ENCODE results near the gene ANXA9. TPM values are rescaled to one million over a fixed set of nuclear protein-coding genes. Genes with fewer than 3 reads are reported as not detected.

The ANXA9 gene, protein sequence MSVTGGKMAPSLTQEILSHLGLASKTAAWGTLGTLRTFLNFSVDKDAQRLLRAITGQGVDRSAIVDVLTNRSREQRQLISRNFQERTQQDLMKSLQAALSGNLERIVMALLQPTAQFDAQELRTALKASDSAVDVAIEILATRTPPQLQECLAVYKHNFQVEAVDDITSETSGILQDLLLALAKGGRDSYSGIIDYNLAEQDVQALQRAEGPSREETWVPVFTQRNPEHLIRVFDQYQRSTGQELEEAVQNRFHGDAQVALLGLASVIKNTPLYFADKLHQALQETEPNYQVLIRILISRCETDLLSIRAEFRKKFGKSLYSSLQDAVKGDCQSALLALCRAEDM
- not detected for polyA plus RNA-seq (2012; ENCODE audit: insufficient read depth, insufficient read length)

DNA sequence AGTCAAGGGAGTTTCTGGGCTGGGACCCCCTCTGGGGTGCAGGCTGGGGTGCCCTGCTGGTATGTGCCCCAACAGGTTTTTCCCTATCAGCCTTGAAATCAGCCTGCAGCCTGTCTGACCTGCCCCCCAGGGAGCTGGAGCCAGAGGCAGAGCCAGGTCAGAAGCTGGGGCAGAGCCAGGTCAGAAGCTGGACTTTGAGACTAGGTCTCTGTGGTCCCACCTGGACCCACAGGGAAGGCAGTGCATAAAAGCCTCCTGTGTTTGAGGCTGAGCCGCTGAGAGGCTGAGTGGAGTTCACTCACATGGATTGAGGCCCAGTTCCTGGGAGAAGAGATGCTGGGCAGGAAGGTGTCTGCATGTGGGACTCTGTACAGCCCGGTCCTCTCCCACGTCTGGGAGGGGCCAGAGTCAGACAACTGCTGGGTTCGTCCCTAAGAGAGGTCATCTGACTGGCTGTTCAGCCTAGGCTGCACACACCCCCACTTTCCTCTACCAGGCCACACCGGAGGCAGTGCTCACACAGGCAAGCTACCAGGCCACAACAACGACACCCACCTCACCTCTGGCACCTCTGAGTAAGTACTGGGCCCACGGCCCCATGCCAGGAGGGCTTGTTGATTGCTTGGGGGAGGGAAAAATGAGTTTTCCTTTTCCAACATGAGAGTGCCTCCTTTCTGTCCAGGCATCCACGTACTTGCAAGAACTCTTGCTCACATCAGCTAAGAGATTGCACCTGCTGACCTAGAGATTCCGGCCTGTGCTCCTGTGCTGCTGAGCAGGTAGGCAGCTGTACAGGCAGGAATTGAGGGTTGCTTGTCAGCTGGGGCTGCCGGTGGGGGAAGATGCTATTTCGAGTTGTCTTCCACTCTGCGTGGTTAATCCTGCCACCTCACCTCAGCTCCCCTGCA is at the start of gene ANXA9:
Gene ANXA9 (plus strand): TSS at position 488 of the 908 bp plus-strand sequence. CDS start 814 bp downstream, outside the sequence.
- no peak for DNase-seq (ENCODE audit: low read depth, low spot score)
- H3K4me3 ChIP-seq (ENCODE audit: low read length), result no peak within 1 kb of the TSS

DNA sequence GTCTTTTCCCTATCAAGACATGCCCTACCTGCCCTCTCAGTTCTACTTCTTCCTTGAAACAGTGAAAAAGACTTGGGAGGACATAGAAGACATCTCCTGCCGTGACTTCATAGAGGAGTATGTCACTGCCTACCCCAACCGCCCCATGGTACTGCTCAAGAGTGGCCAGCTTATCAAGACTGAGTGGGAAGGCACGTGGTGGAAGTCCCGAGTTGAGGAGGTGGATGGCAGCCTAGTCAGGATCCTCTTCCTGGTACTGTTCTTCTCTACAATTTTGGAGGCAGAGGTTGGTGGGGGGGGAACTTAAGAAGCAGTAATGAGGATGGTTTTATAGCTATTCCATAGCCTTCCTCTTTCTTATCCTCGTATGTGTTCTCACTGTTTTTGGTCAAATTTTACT is 37.2 kb upstream of the ANXA9 start:
- no peak for DNase-seq (ENCODE audit: low read depth, low spot score)
- no peak overlapping the region for H3K4me3 ChIP-seq (ENCODE audit: low read length)

DNA sequence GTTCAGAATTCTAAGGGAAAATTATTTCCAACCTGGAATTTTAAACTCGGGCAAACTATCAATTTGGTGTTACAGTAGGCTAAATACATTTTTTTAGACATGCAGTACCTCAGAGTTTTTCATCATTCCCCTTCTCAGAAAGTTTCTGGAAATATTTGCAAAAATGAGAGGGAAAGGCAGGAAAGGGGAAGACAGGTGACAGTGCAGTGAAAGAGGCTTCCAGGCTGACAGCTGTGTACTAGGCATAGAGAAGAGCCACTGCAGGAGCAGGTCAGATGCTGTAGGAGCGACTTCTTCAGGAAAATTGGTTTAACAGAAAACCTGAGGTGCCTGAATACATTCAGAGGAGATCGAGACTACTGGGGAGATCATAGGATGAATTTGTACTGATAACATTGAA is 27.4 kb upstream of the ANXA9 start:
- no peak overlapping the region for H3K4me3 ChIP-seq (ENCODE audit: low read length)
- DNase-seq (ENCODE audit: low read depth, low spot score), result no peak

DNA sequence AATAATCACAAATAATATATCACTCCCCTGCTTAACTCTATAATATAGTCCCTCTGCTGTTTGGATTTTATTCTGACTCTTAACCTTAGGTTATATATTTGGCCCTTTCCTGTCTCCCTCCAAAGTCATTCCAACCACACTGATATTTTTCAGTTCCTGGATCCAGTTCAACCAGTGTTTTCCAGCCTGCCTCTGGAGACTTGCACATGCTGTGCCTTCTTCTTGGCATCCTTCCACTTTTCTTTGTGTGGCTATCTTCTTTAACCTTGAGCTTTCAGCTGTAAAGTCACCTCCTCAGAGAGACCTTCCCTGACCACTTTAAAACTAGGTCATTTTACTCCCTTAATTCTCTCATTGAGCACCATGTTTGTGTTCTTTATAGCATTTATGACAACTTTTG is 26.8 kb upstream of the ANXA9 start:
- DNase-seq (ENCODE audit: low read depth, low spot score), result no peak
- H3K4me3 ChIP-seq (ENCODE audit: low read length), result no peak overlapping the region

DNA sequence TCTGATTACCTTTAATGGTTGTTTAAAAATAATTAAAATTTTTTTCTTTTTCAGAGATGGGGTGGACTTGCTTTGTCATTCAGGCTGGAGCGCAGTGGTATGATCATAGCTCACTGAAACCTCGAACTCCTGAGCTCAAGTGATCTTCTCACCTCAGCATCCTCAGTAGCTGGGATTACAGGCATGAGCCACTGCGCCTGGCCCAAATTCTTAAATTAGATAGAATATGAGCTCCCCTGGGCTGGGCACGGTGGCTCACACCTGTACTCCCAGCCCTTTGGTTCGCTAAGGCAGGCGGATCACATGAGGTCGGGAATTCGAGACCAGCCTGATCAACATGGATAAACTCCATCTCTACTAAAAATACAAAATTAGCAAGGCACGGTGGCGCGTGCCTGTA is 24.4 kb upstream of the ANXA9 start:
- no peak overlapping the region for H3K4me3 ChIP-seq (ENCODE audit: low read length)
- no peak for DNase-seq (ENCODE audit: low read depth, low spot score)

DNA sequence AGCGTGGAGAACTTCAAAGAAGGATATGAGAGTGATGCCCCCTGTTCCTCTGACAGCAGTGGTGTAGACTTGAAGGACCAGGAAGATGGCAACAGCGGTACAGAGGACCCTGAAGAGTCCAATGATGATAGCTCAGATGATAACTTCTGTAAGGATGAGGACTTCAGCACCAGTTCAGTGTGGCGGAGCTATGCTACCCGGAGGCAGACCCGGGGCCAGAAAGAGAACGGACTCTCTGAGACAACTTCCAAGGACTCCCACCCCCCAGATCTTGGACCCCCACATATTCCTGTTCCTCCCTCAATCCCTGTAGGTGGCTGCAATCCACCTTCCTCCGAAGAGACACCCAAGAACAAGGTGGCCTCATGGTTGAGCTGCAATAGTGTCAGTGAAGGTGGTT is 21.4 kb upstream of the ANXA9 start:
- no peak overlapping the region for H3K4me3 ChIP-seq (ENCODE audit: low read length)
- DNase-seq (ENCODE audit: low read depth, low spot score), result no peak

DNA sequence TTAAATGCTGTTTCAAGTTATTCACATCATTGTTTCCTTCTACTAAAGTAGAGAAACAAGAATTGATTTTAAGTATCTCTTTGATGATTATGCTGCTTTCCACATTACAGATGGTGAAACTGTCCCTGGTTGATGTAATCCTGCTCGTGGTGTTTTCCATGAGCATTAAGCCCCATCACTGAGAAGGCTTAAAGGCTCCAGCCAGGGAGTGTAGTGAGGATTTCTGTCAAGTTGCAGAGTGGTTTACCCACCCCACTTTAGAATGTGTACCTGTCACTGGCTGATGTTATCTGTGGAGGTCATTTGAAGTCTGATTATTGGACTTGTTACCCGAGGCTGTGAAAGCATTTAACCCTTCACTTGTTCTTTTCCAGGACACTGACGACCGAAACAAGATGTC is 20.3 kb upstream of the ANXA9 start:
- H3K4me3 ChIP-seq (ENCODE audit: low read length), result no peak overlapping the region
- DNase-seq (ENCODE audit: low read depth, low spot score), result no peak

DNA sequence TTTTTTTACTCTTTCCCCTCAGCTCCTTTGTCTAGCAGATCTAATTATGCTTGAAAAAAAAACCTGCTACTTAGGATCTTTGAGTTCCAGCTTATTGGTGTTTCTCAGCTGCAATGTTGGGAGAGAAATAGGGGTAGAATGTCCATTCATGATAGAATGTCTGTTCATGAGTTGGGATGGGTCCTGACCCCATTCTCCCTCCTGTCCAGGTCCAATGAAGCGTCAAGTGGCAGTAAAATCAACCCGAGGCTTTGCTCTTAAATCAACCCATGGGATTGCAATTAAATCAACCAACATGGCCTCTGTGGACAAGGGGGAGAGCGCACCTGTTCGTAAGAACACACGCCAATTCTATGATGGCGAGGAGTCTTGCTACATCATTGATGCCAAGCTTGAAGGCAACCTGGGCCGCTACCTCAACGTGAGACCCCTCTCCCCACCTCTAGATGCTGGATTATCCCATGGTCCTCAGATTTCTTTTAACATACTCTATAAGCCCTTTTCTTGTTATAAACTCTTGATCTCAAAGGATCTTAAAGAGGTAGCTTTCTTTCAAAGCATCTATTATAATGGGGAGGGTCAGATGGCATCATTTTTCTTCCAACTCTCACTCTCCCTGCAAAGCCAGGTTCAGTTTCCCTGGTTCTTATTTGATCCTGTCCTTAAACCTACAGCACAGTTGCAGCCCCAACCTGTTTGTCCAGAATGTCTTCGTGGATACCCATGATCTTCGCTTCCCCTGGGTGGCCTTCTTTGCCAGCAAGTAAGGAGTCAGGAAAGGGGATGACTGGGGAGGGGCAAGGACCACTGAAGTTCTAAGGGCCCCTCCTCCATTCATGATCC is 18.6 kb upstream of the ANXA9 start:
- DNase-seq (ENCODE audit: low read depth, low spot score), result no peak
- no peak overlapping the region for H3K4me3 ChIP-seq (ENCODE audit: low read length)

DNA sequence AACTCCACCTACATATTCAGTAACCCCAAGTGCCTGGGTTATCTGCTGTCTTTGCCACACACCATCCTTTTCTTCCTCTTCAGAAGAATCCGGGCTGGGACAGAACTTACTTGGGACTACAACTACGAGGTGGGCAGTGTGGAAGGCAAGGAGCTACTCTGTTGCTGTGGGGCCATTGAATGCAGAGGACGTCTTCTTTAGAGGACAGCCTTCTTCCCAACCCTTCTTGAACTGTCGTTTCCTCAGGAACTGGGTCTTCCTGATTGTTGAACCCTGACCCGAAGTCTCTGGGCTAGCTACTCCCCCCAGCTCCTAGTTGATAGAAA is 18.0 kb upstream of the ANXA9 start:
- no peak for DNase-seq (ENCODE audit: low read depth, low spot score)
- H3K4me3 ChIP-seq (ENCODE audit: low read length), result no peak overlapping the region

DNA sequence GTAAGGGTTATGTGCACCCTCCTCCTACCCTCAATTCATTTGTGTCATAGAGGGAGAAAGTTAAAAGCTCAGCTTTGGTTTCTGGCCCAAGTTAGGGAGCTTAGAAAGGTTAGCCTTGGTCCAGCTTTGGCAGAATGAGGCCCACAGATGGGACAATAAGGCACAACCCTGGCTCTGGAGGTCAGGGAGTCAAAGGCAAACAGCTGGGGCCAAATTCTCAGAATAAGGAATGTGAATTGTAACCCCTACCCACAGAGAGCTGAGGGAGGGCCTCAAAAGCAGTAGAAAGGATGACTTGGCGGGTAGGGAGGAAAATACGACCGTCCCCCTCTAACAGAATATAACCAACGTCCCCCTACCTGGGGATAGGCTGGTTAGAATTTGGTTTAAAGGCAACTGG is 16.5 kb upstream of the ANXA9 start:
- DNase-seq (ENCODE audit: low read depth, low spot score), result no peak
- no peak overlapping the region for H3K4me3 ChIP-seq (ENCODE audit: low read length)

DNA sequence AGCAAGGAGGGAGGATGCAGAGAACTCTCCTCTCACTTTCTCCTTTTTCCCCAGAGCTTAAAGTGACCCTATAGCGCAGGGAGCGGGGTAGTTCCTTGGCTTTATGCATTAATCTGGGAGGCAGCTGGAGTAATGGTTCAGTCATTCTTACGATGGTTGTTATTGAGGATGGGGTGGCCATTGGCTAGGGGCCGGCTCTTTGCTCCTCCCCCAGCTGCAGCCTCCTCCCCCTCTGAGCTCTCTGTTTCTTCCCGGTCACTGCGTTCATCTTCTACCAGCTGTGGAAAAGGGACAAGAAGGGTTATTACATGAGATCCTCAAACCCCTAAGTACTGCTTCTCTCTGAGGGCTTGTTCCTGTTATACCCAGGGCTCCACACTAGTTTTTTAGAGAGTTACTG is 16.1 kb upstream of the ANXA9 start:
- H3K4me3 ChIP-seq (ENCODE audit: low read length), result no peak overlapping the region
- DNase-seq (ENCODE audit: low read depth, low spot score), result no peak

DNA sequence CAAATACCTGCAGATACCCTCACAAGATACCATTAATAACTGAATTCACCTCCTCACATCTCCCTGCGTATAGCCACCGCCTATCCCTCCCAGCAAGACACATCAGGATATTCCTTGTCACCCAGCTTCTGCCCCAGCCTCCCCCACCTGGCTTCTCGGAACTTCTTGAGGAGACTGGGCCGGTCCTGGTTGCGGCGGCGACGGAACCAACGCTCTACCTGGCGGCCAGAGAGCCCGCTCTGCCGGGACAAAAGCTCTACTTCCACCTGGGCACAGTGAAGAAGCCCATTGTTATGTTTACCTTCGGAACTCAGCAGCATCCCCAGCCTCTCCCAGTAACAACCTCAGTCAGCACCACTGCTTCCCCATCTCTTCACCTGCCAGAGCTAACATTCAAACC is 14.2 kb upstream of the ANXA9 start:
- no peak for DNase-seq (ENCODE audit: low read depth, low spot score)
- H3K4me3 ChIP-seq (ENCODE audit: low read length), result no peak overlapping the region

DNA sequence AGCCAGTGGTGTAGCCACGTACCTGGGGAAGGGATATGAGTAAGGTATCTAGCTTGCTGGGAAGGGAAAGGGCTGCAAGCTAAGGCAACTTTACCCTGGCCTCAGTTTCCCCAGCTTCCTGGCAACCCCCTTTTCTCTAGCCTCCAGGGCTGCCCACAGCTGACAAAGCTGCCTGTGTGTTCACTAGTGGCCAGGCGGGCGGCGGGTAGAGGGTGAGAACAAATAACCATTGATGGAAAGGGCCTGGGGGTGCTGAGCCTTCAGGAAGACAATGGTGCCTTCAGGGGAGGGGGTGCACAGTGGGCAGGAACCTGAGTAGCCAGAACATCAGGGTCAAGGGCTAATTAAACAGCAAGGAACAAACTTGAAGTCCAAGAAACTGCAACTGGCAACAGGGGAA is 13.6 kb upstream of the ANXA9 start:
- no peak for DNase-seq (ENCODE audit: low read depth, low spot score)
- H3K4me3 ChIP-seq (ENCODE audit: low read length), result no peak overlapping the region

DNA sequence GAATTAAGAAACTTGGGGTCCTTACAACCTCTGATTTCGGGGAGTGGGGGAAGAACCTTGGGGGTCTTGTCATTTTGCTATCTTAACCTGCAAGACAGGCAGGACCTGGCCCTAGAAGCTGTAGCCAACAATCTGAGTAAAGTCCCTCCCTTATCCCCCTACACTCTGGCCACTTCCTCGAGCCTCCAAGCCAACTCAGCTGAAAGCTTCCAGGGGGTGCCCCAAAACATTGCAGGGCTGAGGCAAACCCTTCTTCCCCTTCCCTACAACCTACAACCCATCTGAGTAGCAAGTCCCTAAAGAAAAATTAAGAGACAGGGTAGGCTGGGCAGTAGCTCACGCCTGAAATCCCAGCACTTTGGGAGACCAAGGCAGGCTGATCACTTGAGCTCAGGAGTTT is 12.5 kb upstream of the ANXA9 start:
- no peak for DNase-seq (ENCODE audit: low read depth, low spot score)
- H3K4me3 ChIP-seq (ENCODE audit: low read length), result no peak overlapping the region

DNA sequence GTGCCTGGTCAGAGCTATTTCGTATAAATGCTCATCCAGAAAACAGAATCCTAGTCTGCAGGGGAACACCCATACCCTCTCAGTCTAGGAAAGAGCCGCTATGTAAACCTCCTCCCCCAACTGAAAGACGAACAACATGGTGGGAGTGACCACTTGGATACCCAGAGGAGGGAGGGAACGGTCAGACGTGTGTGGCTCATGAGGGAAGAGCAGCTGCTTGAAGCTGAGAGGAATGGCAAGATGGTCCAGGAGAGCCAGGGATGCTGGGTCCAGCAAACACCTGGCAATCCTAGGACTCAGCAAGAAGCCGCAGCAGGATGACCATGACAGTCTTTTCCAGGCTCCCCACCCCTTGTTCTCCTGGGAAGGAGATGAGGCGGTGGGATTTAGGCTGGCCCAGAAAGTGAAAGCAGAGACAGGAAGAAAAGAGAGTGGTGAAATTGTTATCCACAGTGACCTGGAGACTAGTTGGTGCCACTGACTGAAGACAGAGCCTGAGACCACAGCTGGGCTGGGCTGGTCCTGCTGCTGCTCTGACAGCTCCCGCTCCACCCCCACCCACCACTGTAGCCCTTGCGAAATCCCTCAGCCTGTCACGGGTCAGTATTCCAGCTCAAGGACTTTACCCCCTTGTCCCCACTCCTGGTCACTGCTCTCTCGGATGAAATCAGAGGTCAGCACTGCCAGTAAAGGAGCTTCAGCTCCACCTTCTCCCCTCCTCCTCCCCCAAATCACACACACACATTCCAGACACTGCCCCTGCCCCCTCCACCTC is 11.1 kb upstream of the ANXA9 start:
- no peak overlapping the region for H3K4me3 ChIP-seq (ENCODE audit: low read length)

DNA sequence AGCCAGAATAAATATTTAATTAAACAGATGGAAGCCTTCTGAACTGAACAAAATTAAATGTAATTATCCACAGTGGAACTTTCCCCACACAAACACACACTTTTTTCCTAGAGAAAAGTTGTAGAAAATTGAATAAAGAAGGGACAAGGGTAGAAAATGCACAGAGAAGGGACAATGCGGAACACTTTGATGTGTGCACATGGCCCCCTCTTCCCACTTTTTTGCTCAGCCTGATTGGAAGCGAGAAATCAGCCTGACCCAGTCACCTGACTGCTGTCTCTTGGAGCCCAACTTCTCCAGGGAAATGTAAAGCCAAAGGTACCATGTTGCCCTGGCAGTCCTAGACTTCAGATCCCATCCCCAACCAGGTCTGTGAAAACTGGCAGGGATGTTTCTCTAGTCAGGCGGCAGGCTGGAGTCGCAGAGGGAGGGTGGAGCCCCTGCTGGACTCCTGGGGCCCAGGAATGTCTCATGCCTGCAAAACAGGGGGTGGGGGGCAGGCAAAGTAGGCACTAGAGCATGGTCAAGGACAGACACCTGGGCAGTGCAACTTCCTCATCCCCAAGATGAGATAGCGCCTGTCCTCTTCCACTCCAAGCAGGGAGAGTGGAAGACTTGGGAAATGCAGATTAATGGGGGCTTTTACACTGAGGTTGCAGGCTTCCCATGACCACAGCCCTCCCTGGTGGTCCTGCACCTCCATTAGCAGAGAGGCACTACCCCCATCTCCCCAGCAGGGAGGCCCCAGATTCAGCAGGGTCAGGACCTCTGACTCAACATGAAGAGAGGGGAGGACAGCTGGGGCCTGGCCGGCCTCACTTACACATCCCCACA is 10.3 kb upstream of the ANXA9 start:
- no peak for DNase-seq (ENCODE audit: low read depth, low spot score)
- no peak overlapping the region for H3K4me3 ChIP-seq (ENCODE audit: low read length)

More for the DNA sequence above, 11.1 kb upstream of the ANXA9 start:
- DNase-seq (ENCODE audit: low read depth, low spot score), result no peak

DNA sequence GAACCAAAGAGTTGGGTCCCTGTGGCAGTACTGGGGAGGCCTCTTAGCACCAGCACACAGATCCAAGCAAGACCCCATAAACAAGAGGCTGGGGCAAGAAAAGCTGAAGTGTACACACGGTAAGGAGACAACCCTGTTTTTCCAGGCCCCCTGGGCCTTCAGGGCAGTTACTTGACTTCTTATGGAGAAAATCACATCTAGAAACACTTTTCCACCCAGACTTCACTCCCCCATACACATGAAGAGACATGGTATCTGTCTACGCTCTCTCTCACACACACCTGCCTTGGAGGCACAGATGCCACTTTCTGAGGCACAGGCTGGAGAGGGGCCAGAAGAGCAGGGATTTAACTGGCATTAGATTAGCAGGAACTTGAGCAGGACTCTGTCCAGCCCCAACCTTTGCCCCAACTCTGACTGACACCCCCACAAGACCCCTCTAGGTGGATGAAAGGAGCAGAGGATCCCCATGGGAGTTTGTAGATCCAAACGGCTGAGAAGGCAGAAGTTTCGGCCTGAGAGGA is 9.6 kb upstream of the ANXA9 start:
- H3K4me3 ChIP-seq (ENCODE audit: low read length), result no peak overlapping the region
- no peak for DNase-seq (ENCODE audit: low read depth, low spot score)

DNA sequence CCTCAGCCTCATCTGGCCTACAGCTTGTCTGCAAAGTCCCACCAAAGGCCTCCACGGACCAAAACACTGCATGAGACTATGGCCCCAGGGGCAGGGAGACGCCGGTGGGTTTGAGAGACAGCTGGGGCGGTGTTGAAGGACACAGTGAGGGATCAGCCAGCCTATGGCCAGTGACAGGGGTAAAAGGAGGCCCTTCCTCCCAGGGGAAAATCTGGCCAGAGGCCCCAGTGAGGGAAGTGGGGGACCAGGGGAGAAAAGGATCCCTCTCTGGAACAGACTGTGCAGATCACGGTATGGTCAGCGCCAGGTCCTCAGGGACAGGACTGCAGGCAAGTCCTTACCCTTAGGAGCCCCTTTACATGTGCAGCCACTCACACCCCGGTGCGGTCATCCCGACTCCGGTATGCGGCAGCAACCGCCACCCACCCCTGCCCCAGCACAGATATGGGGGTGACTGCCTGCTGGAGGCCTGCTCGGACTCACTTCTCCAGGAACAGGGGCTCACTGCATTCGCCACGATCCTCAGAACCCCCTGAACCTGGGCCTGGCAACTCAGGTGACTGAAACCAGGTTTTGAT is 8.7 kb upstream of the ANXA9 start:
- H3K4me3 ChIP-seq (ENCODE audit: low read length), result peak overlapping the region; percentile 84
- no peak for DNase-seq (ENCODE audit: low read depth, low spot score)
